Loucy (cell line): ENCODE measurements around the gene ITGB8.

ENCODE experiments used
- CTCF ChIP-seq: fragments of 200-600 bp; sonication (generic); conservative IDR thresholded peaks from 2 replicates; pipeline ENCODE4 v1.5.1; 2014; ENCODE audit warnings: mild to moderate bottlenecking, antibody characterized with exemption, low read length
- EZH2phosphoT487 ChIP-seq: fragments of 200-600 bp; IDR thresholded peaks from 2 replicates; pipeline ENCODE4 v1.6.1; 2018; ENCODE audit warnings: antibody characterized with exemption, mild to moderate bottlenecking, moderate library complexity, borderline replicate concordance

GRCh38 chr7:20393021-20393610 is 62.4 kb downstream of the ITGB8 start:
- TF ChIP-seq CTCF (no peak), EZH2phosphoT487 (no peak)
